Activated CD8-positive, alpha-beta T cell treated with anti-CD3 and anti-CD28 coated beads, Interleukin-2, amount 10 ng/mL, durations not matched to agents 7 days and 5 days (primary cell): ENCODE measurements around the gene UQCRQ. TPM values are rescaled to one million over a fixed set of nuclear protein-coding genes. Genes with fewer than 3 reads are reported as not detected.

ENCODE experiments used
- ATAC-seq: fragments of 150-1000 bp; cut with Tn5 transposase; one replicate; pipeline ENCODE4 v1.10.0; 2021; ENCODE audit warnings: moderate library complexity
- CTCF ChIA-PET: fragments of 350-600 bp; sonication (Branson Sonifier 250); formaldehyde crosslinking; loops from one replicate; lab custom pipeline; 2021; ENCODE audit warnings: antibody characterized with exemption; lab: Charles Lee
- POLR2A ChIA-PET: fragments of 350-600 bp; sonication (Branson Sonifier 250); formaldehyde crosslinking; loops from one replicate; lab custom pipeline; 2021; ENCODE audit warnings: antibody characterized with exemption; lab: Charles Lee
- DNase-seq: peaks from one replicate; pipeline ENCODE4 v3.0.0-alpha.2; 2020
- H3K27ac Mint-ChIP-seq: one replicate; pipeline ENCODE4 v1.8.0; 2021; ENCODE audit warnings: mild to moderate bottlenecking, mixed read lengths
- H3K27me3 Mint-ChIP-seq: one replicate; pipeline ENCODE4 v1.8.0; 2021; ENCODE audit warnings: low read depth, mixed read lengths
- H3K36me3 Mint-ChIP-seq: one replicate; pipeline ENCODE4 v1.8.0; 2021; ENCODE audit warnings: low read depth, mixed read lengths
- H3K4me1 Mint-ChIP-seq: one replicate; pipeline ENCODE4 v1.8.0; 2021; ENCODE audit warnings: low read depth, mixed read lengths
- H3K4me3 Mint-ChIP-seq: one replicate; pipeline ENCODE4 v1.8.0; 2021; ENCODE audit warnings: mild to moderate bottlenecking, mixed read lengths
- H3K9me3 Mint-ChIP-seq: one replicate; pipeline ENCODE4 v1.8.0; 2022; ENCODE audit warnings: mixed read lengths; ENCODE audit not compliant: insufficient read depth
- total RNA-seq, 2 experiments: library from RNA; stranded (reverse); gene quantifications; one replicate each; pipeline ENCODE4 v1.2.3, GENCODE V29; 2021

UQCRQ gene
- total RNA-seq = 100 to 1,000 TPM; 381 to 396 TPM

- peak within 1 kb of the TSS; percentile 98 for H3K4me3 Mint-ChIP-seq
- CTCF ChIA-PET = interaction anchor here (1.1 to 4.8 kb wide), 7 partner anchors 12 to 340 kb away, joined by 3 to 25 read pairs (median 4); partner anchors contain the start of gene SHROOM1
Observed at GRCh38 chr5:132866342-132867045, at the start of gene UQCRQ, which contains the start of gene GDF9. Gene UQCRQ (plus strand): TSS chr5:132866642. CDS start chr5:132866882, 240 bp downstream. Gene GDF9 (minus strand): TSS chr5:132866469. CDS start chr5:132864533, 1,936 bp downstream.

DNA sequence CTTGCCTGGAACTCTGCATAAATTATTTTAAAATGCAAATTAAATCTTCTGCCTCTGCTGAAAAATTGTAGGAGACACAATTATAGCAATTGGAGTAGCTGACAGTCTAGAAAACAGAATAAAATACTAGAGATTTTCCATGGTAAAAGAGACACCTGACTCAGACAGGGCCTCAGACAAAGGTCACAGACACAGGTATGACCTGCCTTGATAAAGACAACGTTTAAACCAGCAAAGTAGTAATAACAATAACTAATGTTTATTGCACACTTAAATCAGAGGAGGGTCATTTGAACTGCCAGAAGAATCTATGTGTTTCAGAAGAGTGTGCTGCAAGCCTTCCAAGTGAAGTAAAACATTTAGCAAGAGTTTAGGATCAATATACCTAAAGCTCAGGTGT, 49.4 kb upstream of the UQCRQ start:
- no peak for ATAC-seq
- Mint-ChIP-seq H3K9me3 (no peaks in the 10 kb centered on the region), H3K4me3 (no peak overlapping the region), H3K4me1 (peaks cover 29% of the 10 kb centered on the region), H3K27ac (no peak overlapping the region), H3K27me3 (peaks cover 28% of the 10 kb centered on the region), H3K36me3 (no peaks in the 10 kb centered on the region)
- DNase-seq = no peak
- POLR2A ChIA-PET = no interaction called here
- CTCF ChIA-PET = interaction anchor here (0.8 to 6.7 kb wide), 8 partner anchors 8 to 431 kb away, joined by 3 to 62 read pairs (median 8); partner anchors contain the start of genes CCNI2 and SHROOM1

More at GRCh38 chr5:132866342-132867045, at the start of gene UQCRQ, which contains the start of gene GDF9:
- Mint-ChIP-seq H3K36me3 (peaks cover 34% of the 10 kb centered on the region), H3K9me3 (no peaks in the 10 kb centered on the region), H3K4me1 (peaks cover 23% of the 10 kb centered on the region), H3K27me3 (peaks cover 3% of the 10 kb centered on the region), H3K27ac (peak within 1 kb of the TSS; percentile 99)
- ATAC-seq = peak; percentile 99
- POLR2A ChIA-PET = interaction anchor here (0.6 to 2.0 kb wide), 11 partner anchors 12 to 389 kb away, joined by 3 to 12 read pairs (median 3); partner anchors contain the start of genes AFF4 and HSPA4
- DNase-seq = peak; percentile 97

- no peaks in the 10 kb centered on the region for H3K9me3 Mint-ChIP-seq
- POLR2A ChIA-PET = interaction anchor here (0.7 to 1.1 kb wide), 4 partner anchors 47 to 290 kb away, joined by 3 read pairs; partner anchors contain the start of gene UQCRQ
- H3K4me3 Mint-ChIP-seq = peak overlapping the region; percentile 59
- no peaks in the 10 kb centered on the region for H3K36me3 Mint-ChIP-seq
- peaks cover 20% of the 10 kb centered on the region for H3K27me3 Mint-ChIP-seq
- peak overlapping the region; percentile 28 for H3K27ac Mint-ChIP-seq
- DNase-seq (no peak), ATAC-seq (no peak)
- peaks cover 29% of the 10 kb centered on the region for H3K4me1 Mint-ChIP-seq
- CTCF ChIA-PET = interaction anchor here (0.5 to 6.7 kb wide), 69 partner anchors 8 to 456 kb away, joined by 3 to 82 read pairs (median 5); partner anchors contain the start of genes CCNI2, IL4, IRF1 and KIF3A
Observed at GRCh38 chr5:132819468-132819867, 47.0 kb upstream of the UQCRQ start.

GRCh38 chr5:132820162-132820754, 46.2 kb upstream of the UQCRQ start:
- H3K4me3 Mint-ChIP-seq = peak overlapping the region; percentile 59
- ChIA-PET POLR2A (interaction anchor here (0.7 to 1.2 kb wide), 8 partner anchors 47 to 434 kb away, joined by 3 to 7 read pairs (median 3); partner anchors contain the start of genes CCNI2 and UQCRQ), CTCF (interaction anchor here (0.6 to 6.7 kb wide), 80 partner anchors 9 to 457 kb away, joined by 3 to 82 read pairs (median 5); partner anchors contain the start of genes CCNI2, IL4, IRF1 and KIF3A)
- H3K27me3 Mint-ChIP-seq = peaks cover 18% of the 10 kb centered on the region
- peaks cover 33% of the 10 kb centered on the region for H3K4me1 Mint-ChIP-seq
- no peaks in the 10 kb centered on the region for H3K36me3 Mint-ChIP-seq
- no peak overlapping the region for H3K27ac Mint-ChIP-seq
- ATAC-seq = peak; percentile 92
- H3K9me3 Mint-ChIP-seq = no peaks in the 10 kb centered on the region
- peak; percentile 95 for DNase-seq

DNA sequence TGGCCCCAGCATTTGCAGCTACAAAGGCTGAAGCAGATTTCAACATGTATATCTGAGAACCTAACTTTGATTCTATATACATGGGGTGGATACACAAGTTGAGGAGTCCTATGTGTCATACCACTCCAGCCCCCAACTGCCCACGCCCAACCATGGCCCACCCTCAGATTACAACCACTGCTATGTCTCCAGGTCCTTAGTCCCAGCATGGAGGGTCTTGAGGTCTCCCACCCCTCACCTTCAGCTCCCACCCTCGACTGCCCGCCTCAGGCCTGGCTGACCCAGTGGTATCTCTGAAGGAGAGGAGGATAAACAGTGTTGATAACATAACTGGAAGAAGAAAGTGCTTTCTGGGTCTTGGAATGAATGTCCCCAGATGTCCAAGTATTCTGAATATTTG, 45.1 kb upstream of the UQCRQ start:
- Mint-ChIP-seq H3K9me3 (no peaks in the 10 kb centered on the region), H3K4me3 (no peak overlapping the region), H3K4me1 (peaks cover 38% of the 10 kb centered on the region), H3K27ac (no peak overlapping the region), H3K36me3 (no peaks in the 10 kb centered on the region), H3K27me3 (peaks cover 15% of the 10 kb centered on the region)
- POLR2A ChIA-PET = interaction anchor here (1.2 kb wide), 1 partner anchor 182 kb away, joined by 3 read pairs; no protein-coding TSS in a partner anchor
- CTCF ChIA-PET = interaction anchor here (0.9 to 6.7 kb wide), 27 partner anchors 10 to 452 kb away, joined by 3 to 82 read pairs (median 9); partner anchors contain the start of genes CCNI2, IL4, SEPTIN8 and SHROOM1
- ATAC-seq (no peak), DNase-seq (no peak)

DNA sequence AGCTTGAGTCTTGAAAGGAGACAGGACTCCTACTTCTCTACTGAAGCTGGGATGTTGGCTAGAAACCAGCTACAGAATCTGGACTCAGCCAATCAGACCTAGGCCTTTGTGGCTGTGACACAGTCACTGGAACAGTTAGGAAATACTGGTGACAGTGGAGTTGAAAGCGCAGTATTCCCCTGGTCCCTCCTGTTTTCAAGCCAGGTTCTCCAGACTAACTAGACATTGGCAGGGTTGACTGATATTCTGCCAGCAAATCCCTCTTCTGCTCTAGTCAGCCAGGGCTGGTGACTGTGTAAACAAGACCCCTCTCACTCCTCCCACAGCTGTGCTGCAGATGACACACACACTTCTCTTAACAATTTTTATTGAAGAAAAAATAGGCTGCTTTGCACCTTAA, 44.7 kb upstream of the UQCRQ start:
- H3K27ac Mint-ChIP-seq = no peak overlapping the region
- H3K36me3 Mint-ChIP-seq = no peaks in the 10 kb centered on the region
- H3K27me3 Mint-ChIP-seq = peaks cover 17% of the 10 kb centered on the region
- H3K9me3 Mint-ChIP-seq = no peaks in the 10 kb centered on the region
- no peak overlapping the region for H3K4me3 Mint-ChIP-seq
- POLR2A ChIA-PET = no interaction called here
- DNase-seq = no peak
- no peak for ATAC-seq
- CTCF ChIA-PET = interaction anchor here (0.9 to 6.7 kb wide), 14 partner anchors 10 to 436 kb away, joined by 3 to 82 read pairs (median 10); partner anchors contain the start of genes CCNI2, SHROOM1 and UQCRQ
- H3K4me1 Mint-ChIP-seq = peaks cover 40% of the 10 kb centered on the region

- ChIA-PET POLR2A (interaction anchor here (0.6 to 0.9 kb wide), 2 partner anchors 135 to 230 kb away, joined by 3 read pairs; no protein-coding TSS in a partner anchor), CTCF (interaction anchor here (1.5 to 6.7 kb wide), 4 partner anchors 9 to 437 kb away, joined by 3 to 62 read pairs (median 7); partner anchors contain the start of gene SHROOM1)
- Mint-ChIP-seq H3K36me3 (no peaks in the 10 kb centered on the region), H3K27ac (no peak overlapping the region), H3K4me3 (peak overlapping the region; percentile 22), H3K27me3 (peaks cover 25% of the 10 kb centered on the region), H3K9me3 (no peaks in the 10 kb centered on the region), H3K4me1 (peaks cover 40% of the 10 kb centered on the region)
- DNase-seq = no peak
- ATAC-seq = no peak
Observed at GRCh38 chr5:132822650-132823480, 43.6 kb upstream of the UQCRQ start.

- no peak overlapping the region for H3K4me3 Mint-ChIP-seq
- ChIA-PET CTCF (interaction anchor here (0.8 to 6.7 kb wide), 8 partner anchors 8 to 437 kb away, joined by 3 to 62 read pairs (median 5); partner anchors contain the start of genes SHROOM1 and SOWAHA), POLR2A (interaction anchor here (0.6 to 0.9 kb wide), 2 partner anchors 136 to 229 kb away, joined by 3 read pairs; no protein-coding TSS in a partner anchor)
- H3K36me3 Mint-ChIP-seq = no peaks in the 10 kb centered on the region
- H3K27me3 Mint-ChIP-seq = peaks cover 29% of the 10 kb centered on the region
- DNase-seq (no peak), ATAC-seq (no peak)
- H3K9me3 Mint-ChIP-seq = no peaks in the 10 kb centered on the region
- H3K27ac Mint-ChIP-seq = no peak overlapping the region
- peaks cover 40% of the 10 kb centered on the region for H3K4me1 Mint-ChIP-seq
Observed at GRCh38 chr5:132823481-132824050, 42.9 kb upstream of the UQCRQ start.

- Mint-ChIP-seq H3K4me3 (peak overlapping the region; percentile 52), H3K27me3 (peaks cover 27% of the 10 kb centered on the region), H3K4me1 (peaks cover 39% of the 10 kb centered on the region), H3K27ac (no peak overlapping the region), H3K36me3 (no peaks in the 10 kb centered on the region), H3K9me3 (no peaks in the 10 kb centered on the region)
- DNase-seq (no peak), ATAC-seq (no peak)
- CTCF ChIA-PET = interaction anchor here (0.8 to 2.2 kb wide), 5 partner anchors 11 to 319 kb away, joined by 3 to 5 read pairs (median 3); partner anchors contain the start of genes CCNI2 and SOWAHA
- POLR2A ChIA-PET = no interaction called here
Observed at GRCh38 chr5:132824426-132824825, 42.0 kb upstream of the UQCRQ start.
